Endothelial cell of umbilical vein (primary cell): Measurements from ENCODE around the gene FAM114A1. TPM values are rescaled to one million over a fixed set of nuclear protein-coding genes. Genes with fewer than 3 reads are reported as not detected.

Source experiments
- BruUV-seq: library from RNA; stranded (reverse); fragments of 400-500 nt; replicated peaks from 2 replicates; lab custom pipeline; 2021; lab: Mats Ljungman, UMichigan
- CTCF ChIA-PET: fragments of 300-600, 350-600 bp; sonication (Branson Sonifier 250); formaldehyde crosslinking; loops from one replicate; lab custom pipeline; 2021; ENCODE audit warnings: antibody characterized with exemption, inconsistent platforms; lab: Charles Lee
- POLR2A ChIA-PET: fragments of 300-600, 350-600 bp; sonication (Branson Sonifier 250); formaldehyde crosslinking; loops from one replicate; lab custom pipeline; 2021; ENCODE audit warnings: antibody characterized with exemption, inconsistent platforms; lab: Charles Lee
- DNase-seq: peaks from one replicate; pipeline ENCODE4 v3.0.0-alpha.2; 2011; ENCODE audit warnings: low read depth, low spot score
- FAIRE-seq: peaks from 2 replicates; lab custom pipeline; 2011; peaks lifted over from hg19 to GRCh38; lab: Jason Lieb, UNC
- H2AFZ ChIP-seq: 2 replicates; pipeline ENCODE4 v1.6.0; 2012; ENCODE audit warnings: low read depth, low read length, control low read depth, inconsistent platforms
- H3K27ac ChIP-seq: 2 replicates; pipeline ENCODE4 v1.5.1; 2011; ENCODE audit warnings: low read depth, mild to moderate bottlenecking, control low read depth, low read length, moderate library complexity; ENCODE audit not compliant: insufficient read depth
- H3K27me3 ChIP-seq, 2 experiments: 2 replicates each; pipeline versions ENCODE4 v1.6.0 to v1.6.1; 2011; ENCODE audit warnings: low read length in 2 of 2, mixed read lengths in 1 of 2; ENCODE audit not compliant: control insufficient read depth in 2 of 2, insufficient read depth in 2 of 2
- H3K36me3 ChIP-seq, 2 experiments: 2 replicates in 1 of 2; 3 replicates in 1 of 2; pipeline ENCODE4 v1.5.1; 2011; ENCODE audit warnings: low read length in 2 of 2, mild to moderate bottlenecking in 1 of 2, moderate library complexity in 1 of 2; ENCODE audit not compliant: control insufficient read depth in 2 of 2, insufficient read depth in 2 of 2; ENCODE audit errors: extremely low read depth in 1 of 2
- H3K4me1 ChIP-seq: 3 replicates; pipeline ENCODE4 v1.5.1; 2011; ENCODE audit warnings: mild to moderate bottlenecking, low read length; ENCODE audit not compliant: control insufficient read depth, insufficient read depth; ENCODE audit errors: extremely low read depth
- H3K4me2 ChIP-seq: 2 replicates; pipeline ENCODE4 v1.6.1; 2011; ENCODE audit warnings: low read length, control low read depth, mixed read lengths; ENCODE audit not compliant: insufficient read depth
- H3K4me3 ChIP-seq, 3 experiments: fragments of 200-600 bp in 1 of 3; sonication (generic), shearing (Covaris generic) in 1 of 3; replicated peaks in 1 of 3; 2 replicates each; pipeline ENCODE4 v1.5.1; 2011 to 2016; ENCODE audit warnings: control low read depth in 3 of 3, low read length in 3 of 3, mild to moderate bottlenecking in 2 of 3, inconsistent platforms in 1 of 3, low read depth in 1 of 3, moderate library complexity in 1 of 3; ENCODE audit not compliant: insufficient read depth in 1 of 3
- H3K79me2 ChIP-seq: 2 replicates; pipeline ENCODE4 v1.6.0; 2012; ENCODE audit warnings: low read length, inconsistent platforms; ENCODE audit not compliant: control insufficient read depth, insufficient read depth
- H3K9ac ChIP-seq: replicated peaks from 2 replicates; pipeline ENCODE3; 2011; ENCODE audit warnings: low read length, control low read depth; ENCODE audit not compliant: insufficient read depth; ENCODE audit errors: extremely low read depth
- H3K9me1 ChIP-seq: replicated peaks from 3 replicates; pipeline ENCODE4 v1.6.0; 2011; ENCODE audit warnings: mild to moderate bottlenecking, low read length; ENCODE audit not compliant: control insufficient read depth, insufficient read depth; ENCODE audit errors: extremely low read depth
- H3K9me3 ChIP-seq: replicated peaks from 2 replicates; pipeline ENCODE4 v1.5.1; 2012; ENCODE audit warnings: low read length, inconsistent platforms; ENCODE audit not compliant: control insufficient read depth, insufficient read depth
- H4K20me1 ChIP-seq: replicated peaks from 2 replicates; pipeline ENCODE3; 2011; ENCODE audit warnings: mild to moderate bottlenecking, low read length; ENCODE audit not compliant: control insufficient read depth, insufficient read depth; ENCODE audit errors: extremely low read depth
- CTCF ChIP-seq, 2 donors: IDR thresholded peaks; 1 replicate in 1 of 2; 2 replicates in 1 of 2; pipeline ENCODE4 v1.5.1; 2011; ENCODE audit warnings: low read length in 2 of 2, mild to moderate bottlenecking in 2 of 2, moderate library complexity in 2 of 2, control low read depth in 1 of 2, inconsistent platforms in 1 of 2, low read depth in 1 of 2; ENCODE audit not compliant: insufficient read depth in 1 of 2; ENCODE audit errors: extremely low read depth in 1 of 2
- EZH2 ChIP-seq: IDR thresholded peaks from 2 replicates; pipeline ENCODE4 v1.6.1; 2012; ENCODE audit warnings: borderline replicate concordance, low read depth, mild to moderate bottlenecking, moderate library complexity, low read length, inconsistent platforms; ENCODE audit not compliant: severe bottlenecking
- FOS ChIP-seq: IDR thresholded peaks from 2 replicates; pipeline ENCODE4 v1.6.1; 2011; ENCODE audit warnings: mild to moderate bottlenecking, low read length, moderate library complexity, borderline replicate concordance; ENCODE audit not compliant: insufficient read depth
- GATA2 ChIP-seq: IDR thresholded peaks from 2 replicates; pipeline ENCODE4 v1.7.0; 2011; ENCODE audit warnings: low read depth, mild to moderate bottlenecking, moderate library complexity, mixed read lengths, low read length; ENCODE audit not compliant: insufficient read length, insufficient read depth
- JUN ChIP-seq: IDR thresholded peaks from 2 replicates; pipeline ENCODE4 v1.6.1; 2011; ENCODE audit warnings: borderline replicate concordance, low read depth; ENCODE audit not compliant: insufficient read length, insufficient read depth
- MYC ChIP-seq: IDR thresholded peaks from one replicate; pipeline ENCODE4 v1.6.1; 2011; ENCODE audit warnings: mild to moderate bottlenecking, low read depth, low read length
- POLR2A ChIP-seq: IDR thresholded peaks from 2 replicates; pipeline ENCODE4 v1.6.1; 2012; ENCODE audit warnings: low read depth, mild to moderate bottlenecking, control low read depth, low read length
- POLR2AphosphoS5 ChIP-seq: IDR thresholded peaks from 2 replicates; pipeline ENCODE4 v1.6.1; 2012; ENCODE audit warnings: low read depth, mild to moderate bottlenecking, control low read depth, low read length, moderate library complexity; ENCODE audit not compliant: insufficient read depth
- dilution Hi-C: fragments of 300-500 bp; cut with MboI; formaldehyde crosslinking; loops from one replicate; pipeline ENCODE4 v1.15.0; 2019; ENCODE audit warnings: low sequenced_read_pairs; ENCODE audit not compliant: extremely low pct_ligation_motif_present
- intact Hi-C: fragments of 100-400 bp; cut with micrococcal nuclease; formaldehyde crosslinking; loops from one replicate; pipeline ENCODE4 v1.10.0; 2022
- polyA plus RNA-seq, 4 experiments: library from polyadenylated mRNA; depleted of rRNA in 3 of 4; stranded (reverse) in 3 of 4; unstranded in 1 of 4; fragments of >200 nt; gene quantifications; 2 replicates each; pipeline versions ENCODE4 v1.2.1 to v1.2.3, GENCODE V29; 2011 to 2012; ENCODE audit warnings: missing spikeins in 1 of 4
- total RNA-seq: library from RNA; stranded (reverse); gene quantifications from 2 replicates; pipeline ENCODE4 v1.2.3, GENCODE V29; 2021
- TF ChIP-seq, protein P1 (sequence below): IDR thresholded peaks from 2 replicates; pipeline ENCODE4 v1.6.1; 2011; ENCODE audit not compliant: insufficient read depth, insufficient read length

Gene FAM114A1
- total and polyA plus RNA-seq, 2 donors (not counting 3 experiments of a cell fraction or from before 2014, with no cell fraction given): 99.2 to 118 TPM

GRCh38 chr4:38979081-38979480 is 111.5 kb downstream of the FAM114A1 start:
- Histone ChIP-seq H3K27me3 (no peaks in the 10 kb centered on the region), H3K4me2 (no peak overlapping the region), H4K20me1 (no peaks in the 10 kb centered on the region), H3K9me3 (no peaks in the 10 kb centered on the region), H3K9me1 (no peaks in the 10 kb centered on the region), H3K9ac (no peak overlapping the region), H3K4me3 (no peak overlapping the region), H3K27ac (no peak overlapping the region), H2AFZ (no peak overlapping the region), H3K4me1 (no peaks in the 10 kb centered on the region), H3K79me2 (no peaks in the 10 kb centered on the region), H3K36me3 (no peaks in the 10 kb centered on the region)
- POLR2A ChIA-PET: no interaction called here
- no peak for DNase-seq
- TF ChIP-seq MYC (no peak), POLR2A (no peak), FOS (no peak), POLR2AphosphoS5 (no peak), CTCF (IDR thresholded peaks at IDR 0.05; ENCODE audit: extremely low read depth in 1 of 2, insufficient read depth in 1 of 2, low read depth in 1 of 2, low read length in 2 of 2) (no peak), GATA2 (no peak), EZH2 (no peak), JUN (no peak)
- TF ChIP-seq, protein P1, sequence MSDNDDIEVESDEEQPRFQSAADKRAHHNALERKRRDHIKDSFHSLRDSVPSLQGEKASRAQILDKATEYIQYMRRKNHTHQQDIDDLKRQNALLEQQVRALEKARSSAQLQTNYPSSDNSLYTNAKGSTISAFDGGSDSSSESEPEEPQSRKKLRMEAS: no peak
- CTCF ChIA-PET: interaction anchor here (1.7 kb wide), 2 partner anchors 15 to 59 kb away, joined by 3 to 4 read pairs; no protein-coding TSS in a partner anchor
- intact Hi-C loops: no loop called here
- no peak for FAIRE-seq
- no TSS peak for BruUV-seq
- dilution Hi-C loops: no loop called here
